Choroid plexus epithelial cell (primary cell): ENCODE data around the gene ILDR2.

Experiments used
- DNase-seq: peaks from one replicate; pipeline ENCODE4 v3.0.0-alpha.2; 2010; ENCODE audit warnings: low read depth
- H3K4me3 ChIP-seq: 2 replicates; pipeline ENCODE4 v1.5.1; 2011; ENCODE audit warnings: low read depth, mild to moderate bottlenecking, control low read depth, low read length, moderate library complexity
- CTCF ChIP-seq: conservative IDR thresholded peaks from 2 replicates; pipeline ENCODE4 v1.5.1; 2011; ENCODE audit warnings: low read depth, mild to moderate bottlenecking, control low read depth, inconsistent platforms, low read length, moderate library complexity

Gene ILDR2

GRCh38 chr1:166915042-166915441, 60.3 kb downstream of the ILDR2 start:
- DNase-seq = no peak
- H3K4me3 ChIP-seq = no peak overlapping the region
- TF ChIP-seq CTCF = no peak

GRCh38 chr1:166914111-166914510, 61.2 kb downstream of the ILDR2 start:
- TF ChIP-seq CTCF = no peak
- no peak for DNase-seq
- no peak overlapping the region for H3K4me3 ChIP-seq

- no peak for TF ChIP-seq CTCF
- no peak overlapping the region for H3K4me3 ChIP-seq
- DNase-seq = no peak
Observed at GRCh38 chr1:166911624-166912023, 63.7 kb downstream of the ILDR2 start.

GRCh38 chr1:166910396-166910994, 64.8 kb downstream of the ILDR2 start:
- peak; percentile 87 for TF ChIP-seq CTCF
- DNase-seq = peak; percentile 97
- no peak overlapping the region for H3K4me3 ChIP-seq

- no peak for TF ChIP-seq CTCF
- no peak for DNase-seq
- no peak overlapping the region for H3K4me3 ChIP-seq
Observed at GRCh38 chr1:166908942-166909341, 66.4 kb downstream of the ILDR2 start.

GRCh38 chr1:166907763-166908162, 67.6 kb downstream of the ILDR2 start:
- no peak overlapping the region for H3K4me3 ChIP-seq
- DNase-seq = no peak
- no peak for TF ChIP-seq CTCF

- H3K4me3 ChIP-seq = no peak overlapping the region
- no peak for TF ChIP-seq CTCF
- DNase-seq = no peak
Observed at GRCh38 chr1:166907051-166907450, 68.3 kb downstream of the ILDR2 start.
